Measurements from ENCODE around the gene ADAMTS17.

The ADAMTS17 gene

GRCh38 chr15:100056411-100057072 is 285.2 kb downstream of the ADAMTS17 start:
- DNase-seq: no peak

- DNase-seq: no peak
These were observed 286.0 kb downstream of the ADAMTS17 start for GRCh38 chr15:100055821-100056220.

- DNase-seq: no peak
These were observed 287.2 kb downstream of the ADAMTS17 start for GRCh38 chr15:100054539-100054938.

GRCh38 chr15:100053474-100054121 is 288.2 kb downstream of the ADAMTS17 start:
- no peak for DNase-seq

GRCh38 chr15:100052716-100053473 is 288.9 kb downstream of the ADAMTS17 start:
- DNase-seq: no peak

GRCh38 chr15:100050877-100051786 is 290.6 kb downstream of the ADAMTS17 start:
- no peak for DNase-seq

GRCh38 chr15:100049936-100050876 is 291.6 kb downstream of the ADAMTS17 start:
- DNase-seq: no peak

- DNase-seq: no peak
These were observed 292.3 kb downstream of the ADAMTS17 start for GRCh38 chr15:100049483-100049882.

GRCh38 chr15:100048736-100049135 is 293.0 kb downstream of the ADAMTS17 start:
- no peak for DNase-seq

- no peak for DNase-seq
These were observed 298.1 kb downstream of the ADAMTS17 start for GRCh38 chr15:100043692-100044091.

GRCh38 chr15:100043068-100043641 is 298.6 kb downstream of the ADAMTS17 start:
- DNase-seq: peak in 1 of 56 donors; percentile 25

GRCh38 chr15:100042558-100042957 is 299.2 kb downstream of the ADAMTS17 start:
- no peak for DNase-seq

GRCh38 chr15:100041127-100041828 is 300.5 kb downstream of the ADAMTS17 start:
- DNase-seq: no peak

GRCh38 chr15:100039994-100040393 is 301.8 kb downstream of the ADAMTS17 start:
- DNase-seq: no peak

- no peak for DNase-seq
These were observed 303.0 kb downstream of the ADAMTS17 start for GRCh38 chr15:100038736-100039135.

- DNase-seq: no peak
These were observed 303.9 kb downstream of the ADAMTS17 start for GRCh38 chr15:100037901-100038300.

- DNase-seq: no peak
These were observed 305.8 kb downstream of the ADAMTS17 start for GRCh38 chr15:100036015-100036414.

GRCh38 chr15:100034191-100034590 is 307.6 kb downstream of the ADAMTS17 start:
- no peak for DNase-seq
